Activated CD8-positive, alpha-beta memory T cell treated with anti-CD3 and anti-CD28 coated beads for 24 hours (primary cell): Measurements from ENCODE around the gene PEAK1.
"Not testable (repeated sequence)": the region's sequence is repeated elsewhere in the genome, so short reads cannot be mapped to it uniquely, and the experiment has no call there.

Experiments used
- DNase-seq: peaks from one replicate; pipeline ENCODE4 v3.0.0-alpha.2; 2020

PEAK1 gene

DNA sequence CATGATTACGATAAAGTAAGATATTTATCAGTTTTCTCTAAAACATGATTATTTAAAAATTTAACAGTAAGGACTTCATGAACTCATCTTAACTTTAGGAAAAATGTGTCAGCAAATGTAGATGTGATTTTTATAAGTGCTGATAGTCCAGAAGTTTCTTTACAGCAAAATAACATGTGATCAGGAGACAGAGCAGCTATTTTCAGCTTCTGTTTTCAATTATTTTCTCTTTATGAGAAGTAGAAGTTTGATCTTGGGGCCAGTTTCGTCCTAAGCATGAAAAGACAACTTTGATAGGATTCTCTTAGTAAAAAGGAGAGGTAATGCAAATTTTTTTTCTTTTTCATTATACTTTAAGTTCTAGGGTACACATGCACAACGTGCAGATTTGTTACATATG is 252.5 kb downstream of the PEAK1 start:
- DNase-seq: no peak

- no peak for DNase-seq
These were observed 256.0 kb downstream of the PEAK1 start for GRCh38 chr15:77163781-77164384.

- DNase-seq: no peak
These were observed 256.9 kb downstream of the PEAK1 start for GRCh38 chr15:77162872-77163633.

GRCh38 chr15:77160562-77161478 is 259.1 kb downstream of the PEAK1 start:
- no peak for DNase-seq

DNA sequence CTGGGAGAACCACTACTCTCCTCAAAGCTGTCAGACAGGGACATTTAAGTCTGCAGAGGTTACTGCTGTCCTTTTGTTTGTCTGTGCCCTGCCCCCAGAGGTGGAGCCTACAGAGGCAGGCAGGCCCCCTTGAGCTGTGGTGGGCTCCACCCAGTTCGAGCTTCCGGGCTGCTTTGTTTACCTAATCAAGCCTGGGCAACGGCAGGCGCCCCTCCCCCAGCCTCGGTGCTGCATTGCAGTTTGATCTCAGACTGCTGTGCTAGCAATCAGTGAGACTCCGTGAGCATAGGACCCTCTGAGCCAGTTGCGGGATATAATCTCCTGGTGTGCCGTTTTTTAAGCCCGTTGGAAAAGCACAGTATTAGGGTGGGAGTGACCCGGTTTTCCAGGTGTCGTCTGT is 263.9 kb downstream of the PEAK1 start:
- not testable (repeated sequence) for DNase-seq

GRCh38 chr15:77148191-77148590 is 271.7 kb downstream of the PEAK1 start:
- no peak for DNase-seq

GRCh38 chr15:77145370-77145769 is 274.5 kb downstream of the PEAK1 start:
- DNase-seq: no peak

DNA sequence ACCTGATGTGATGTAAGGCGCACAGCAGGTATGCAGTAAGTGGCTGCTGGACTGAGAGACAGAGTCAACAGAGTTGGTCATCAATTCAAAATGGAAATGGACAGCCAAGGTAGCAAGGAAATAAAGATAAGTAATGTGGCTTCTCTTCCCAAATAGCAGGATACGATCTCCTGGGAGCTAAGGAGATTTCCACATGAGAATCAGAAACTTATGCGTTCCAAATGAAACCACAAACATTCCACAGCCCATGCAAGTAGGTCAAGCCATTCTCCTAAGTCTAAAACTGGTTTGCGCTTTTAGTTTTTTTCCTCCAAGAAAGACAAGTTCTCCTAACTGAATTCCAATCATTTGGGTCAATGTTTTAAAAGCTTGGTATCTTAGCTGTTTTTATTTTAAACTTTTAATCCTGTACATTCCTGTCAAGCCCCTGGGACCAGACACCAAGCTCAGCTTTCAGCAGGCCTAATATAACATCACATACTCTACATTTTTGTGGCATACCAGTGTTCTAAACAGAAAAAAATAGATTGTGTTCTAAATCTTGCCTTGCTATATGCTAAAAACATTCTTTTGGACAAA is 275.3 kb downstream of the PEAK1 start:
- no peak for DNase-seq

GRCh38 chr15:77144026-77144425 is 275.9 kb downstream of the PEAK1 start:
- DNase-seq: no peak

DNA sequence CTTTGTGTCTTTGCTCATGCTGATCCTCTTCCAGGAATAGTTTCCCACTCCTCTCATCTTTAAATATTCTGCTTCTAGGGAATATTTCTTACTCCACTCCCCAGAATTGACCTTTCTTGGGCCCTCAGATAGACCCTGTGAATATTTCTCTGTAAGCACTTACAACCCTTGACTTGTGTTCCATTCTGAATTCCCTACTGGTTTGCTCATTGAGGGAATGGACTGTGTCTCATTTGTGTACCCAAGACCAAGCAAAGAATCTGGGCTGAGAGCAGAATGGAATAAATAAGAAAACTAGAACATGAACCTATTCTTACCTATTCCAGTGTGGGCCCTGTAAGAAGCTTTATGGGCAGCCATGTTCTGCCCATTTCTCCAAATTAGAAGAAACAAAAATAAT is 276.3 kb downstream of the PEAK1 start:
- no peak for DNase-seq

DNA sequence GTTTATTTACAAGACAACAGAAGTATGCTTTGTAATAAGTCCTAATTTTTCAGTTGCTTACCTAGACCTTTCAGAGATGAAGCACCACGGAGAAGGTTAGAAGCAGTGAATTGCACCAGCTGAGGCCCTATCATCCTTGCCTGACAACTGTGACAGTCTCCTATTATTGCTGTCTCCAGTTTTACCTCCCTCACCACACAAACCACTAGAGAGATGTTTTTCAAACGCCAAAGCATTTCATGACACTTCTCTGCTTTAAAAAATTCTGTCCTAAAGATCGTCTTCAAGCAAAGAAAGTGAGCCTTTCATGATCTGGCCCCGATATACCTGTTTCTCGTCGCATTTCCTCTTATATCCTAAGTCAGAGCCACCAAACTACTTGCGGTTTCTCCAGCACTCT is 276.7 kb downstream of the PEAK1 start:
- DNase-seq: no peak

DNA sequence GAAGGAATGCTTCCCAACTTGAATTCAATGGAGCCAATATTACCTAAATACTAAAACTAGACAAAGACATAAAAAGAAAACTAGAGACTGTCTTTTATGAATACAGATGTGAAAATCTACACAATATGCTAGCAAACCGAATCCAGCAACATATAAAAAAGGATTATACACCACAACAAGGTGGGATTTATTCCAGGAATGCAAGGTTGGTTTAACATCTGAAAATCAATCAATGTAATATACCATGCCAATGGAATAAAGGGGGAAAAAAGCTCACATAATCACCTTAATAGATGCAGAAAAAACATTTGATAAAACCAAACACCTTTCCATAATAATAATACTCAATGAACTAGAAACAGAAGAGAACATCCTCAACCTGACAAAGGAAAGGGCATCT is 279.7 kb downstream of the PEAK1 start:
- DNase-seq: no peak

GRCh38 chr15:77139312-77139711 is 280.6 kb downstream of the PEAK1 start:
- DNase-seq: no peak

DNA sequence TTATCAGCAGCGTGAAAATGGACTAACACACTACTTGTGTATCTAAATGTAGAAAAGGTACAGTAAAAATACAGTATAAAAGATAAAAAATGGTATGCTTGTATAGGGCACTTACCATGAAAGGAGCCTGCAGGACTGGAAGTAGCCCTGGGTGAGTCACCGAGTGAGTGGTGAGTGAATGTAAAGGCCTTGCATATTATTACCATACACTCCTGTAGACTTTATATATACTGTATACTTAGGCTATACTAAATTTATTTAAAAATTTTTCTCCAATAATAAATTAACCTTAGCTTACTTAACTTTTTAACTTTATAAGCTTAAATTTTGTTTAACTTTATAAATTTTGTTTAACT is 281.8 kb downstream of the PEAK1 start:
- DNase-seq: no peak

DNA sequence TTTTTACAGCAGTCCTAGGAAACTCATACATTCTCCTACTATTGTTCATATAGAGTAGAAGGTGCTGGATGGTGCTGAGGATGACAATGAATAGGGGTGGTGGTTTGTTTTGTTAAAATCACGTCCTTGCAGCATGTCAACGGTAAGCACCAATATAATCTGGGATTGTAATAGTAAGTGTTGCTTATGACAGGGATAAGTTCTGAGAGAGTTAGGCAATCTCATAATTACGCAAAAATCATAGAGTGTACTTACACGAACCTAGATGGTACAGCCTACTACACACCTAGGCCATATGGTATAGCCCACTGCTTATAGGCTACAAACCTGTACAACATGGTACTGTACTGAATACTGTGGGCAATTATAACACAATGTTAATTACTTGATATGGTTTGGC is 284.7 kb downstream of the PEAK1 start:
- no peak for DNase-seq

GRCh38 chr15:77130315-77130930 is 289.5 kb downstream of the PEAK1 start:
- DNase-seq: no peak

DNA sequence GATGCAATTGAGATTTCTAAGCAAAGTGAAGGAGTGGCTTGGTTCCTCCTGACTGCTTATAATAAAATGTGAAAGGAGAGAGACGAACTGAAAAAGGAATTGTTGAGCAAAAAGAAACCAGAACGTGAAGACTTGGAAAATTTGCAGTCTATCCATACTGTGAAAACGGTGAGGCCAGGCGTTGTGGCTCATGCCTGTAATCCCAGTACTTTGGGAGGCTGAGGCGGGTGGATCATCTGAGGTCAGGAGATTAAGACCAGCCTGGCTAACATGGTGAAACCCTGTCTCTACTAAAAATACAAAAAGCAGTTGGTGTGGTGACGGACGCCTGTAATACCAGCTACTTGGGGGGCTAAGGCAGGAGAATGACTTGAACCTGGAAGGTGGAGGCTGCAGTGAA is 292.3 kb downstream of the PEAK1 start:
- DNase-seq: no peak

DNA sequence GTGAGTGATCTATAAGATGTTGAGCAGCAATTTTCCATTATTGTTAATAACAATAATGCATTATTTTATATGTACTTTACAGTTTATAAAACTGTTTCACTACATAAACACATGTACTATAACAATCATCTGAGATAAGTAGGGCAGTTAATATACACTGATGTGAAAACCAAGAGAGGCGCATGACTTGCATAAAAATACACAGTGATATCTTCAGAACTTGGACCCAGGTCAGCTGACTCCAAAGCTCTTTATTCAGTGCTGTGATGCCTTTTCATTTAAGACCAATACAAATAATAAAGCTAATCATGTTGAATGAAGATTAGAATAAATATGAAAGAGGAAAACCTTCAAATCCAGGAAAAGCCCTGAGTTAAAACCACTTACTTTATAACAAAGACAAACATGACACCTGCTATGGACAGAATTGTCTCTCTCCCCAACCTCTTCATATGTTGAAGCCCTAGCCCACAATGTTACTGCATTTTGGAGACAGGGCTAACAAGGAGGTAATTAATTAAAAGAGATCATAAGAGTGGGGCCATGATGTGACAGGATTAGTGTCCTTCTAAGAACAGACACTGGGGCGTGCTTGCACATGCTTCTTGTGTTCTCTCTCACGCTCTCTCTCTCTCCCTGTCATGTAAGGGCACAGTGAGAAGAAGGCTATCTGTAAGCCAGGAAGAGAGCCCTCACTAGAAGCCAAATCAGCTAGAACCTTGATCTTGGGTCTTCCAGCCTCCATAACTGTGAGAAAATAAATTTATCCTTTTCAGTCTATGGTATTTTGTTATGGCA is 293.2 kb downstream of the PEAK1 start:
- DNase-seq: no peak

- no peak for DNase-seq
These were observed 296.1 kb downstream of the PEAK1 start for GRCh38 chr15:77123854-77124253.

GRCh38 chr15:77122576-77122975 is 297.3 kb downstream of the PEAK1 start:
- no peak for DNase-seq

GRCh38 chr15:77121599-77121998 is 298.3 kb downstream of the PEAK1 start:
- no peak for DNase-seq

DNA sequence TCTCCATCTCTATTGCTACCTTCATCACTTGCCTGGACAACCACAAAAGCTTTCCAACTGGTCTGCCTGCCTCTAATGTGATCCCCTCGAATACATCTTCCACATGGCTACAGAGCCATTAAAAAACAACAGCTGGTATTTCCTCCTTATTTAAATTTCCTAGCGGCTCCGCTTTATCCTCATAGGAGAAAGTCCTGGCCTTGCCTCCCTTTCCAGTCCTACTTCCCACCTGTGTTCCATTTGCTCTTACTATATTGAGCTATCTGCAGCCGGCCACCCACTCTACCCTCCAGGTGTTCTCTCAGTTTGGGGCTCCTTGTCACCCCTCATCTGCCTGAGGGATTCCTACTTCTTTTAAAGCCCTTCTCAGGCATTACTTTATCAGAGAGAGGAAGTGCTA is 299.3 kb downstream of the PEAK1 start:
- no peak for DNase-seq
